CD4-positive, alpha-beta T cell treated with Interleukin-15 for 1 hour (primary cell): ENCODE results near the gene FHIT.
"Not testable (repeated sequence)": the region's sequence is repeated elsewhere in the genome, so short reads cannot be mapped to it uniquely, and the experiment has no call there.

ENCODE experiments used
- DNase-seq: peaks from one replicate; pipeline ENCODE4 v3.0.0-alpha.2; 2020

Gene FHIT

GRCh38 chr3:61051666-61052065 is 199.6 kb downstream of the FHIT start:
- DNase-seq = no peak

- not testable (repeated sequence) for DNase-seq
Observed at GRCh38 chr3:61045169-61045568, 206.1 kb downstream of the FHIT start.

GRCh38 chr3:61043156-61043555 is 208.1 kb downstream of the FHIT start:
- no peak for DNase-seq

GRCh38 chr3:61040618-61041017 is 210.6 kb downstream of the FHIT start:
- DNase-seq = no peak

GRCh38 chr3:61035573-61035972 is 215.7 kb downstream of the FHIT start:
- DNase-seq = no peak

- DNase-seq = no peak
Observed at GRCh38 chr3:61032991-61033390, 218.3 kb downstream of the FHIT start.

- no peak for DNase-seq
Observed at GRCh38 chr3:61031503-61031902, 219.7 kb downstream of the FHIT start.

GRCh38 chr3:61030469-61031035 is 220.7 kb downstream of the FHIT start:
- no peak for DNase-seq

GRCh38 chr3:61029194-61029593 is 222.1 kb downstream of the FHIT start:
- DNase-seq = no peak

- DNase-seq = no peak
Observed at GRCh38 chr3:61018807-61019206, 232.4 kb downstream of the FHIT start.

GRCh38 chr3:61017028-61017427 is 234.2 kb downstream of the FHIT start:
- not testable (repeated sequence) for DNase-seq

- no peak for DNase-seq
Observed at GRCh38 chr3:61015859-61016258, 235.4 kb downstream of the FHIT start.

GRCh38 chr3:61015408-61015807 is 235.8 kb downstream of the FHIT start:
- DNase-seq = no peak

GRCh38 chr3:61008998-61009380 is 242.3 kb downstream of the FHIT start:
- peak; percentile 39 for DNase-seq

GRCh38 chr3:61008153-61008997 is 242.9 kb downstream of the FHIT start:
- DNase-seq = no peak

GRCh38 chr3:61005591-61005990 is 245.7 kb downstream of the FHIT start:
- no peak for DNase-seq

GRCh38 chr3:60998858-60999257 is 252.4 kb downstream of the FHIT start:
- DNase-seq = no peak

GRCh38 chr3:60992395-60992794 is 258.9 kb downstream of the FHIT start:
- peak; percentile 26 for DNase-seq

- no peak for DNase-seq
Observed at GRCh38 chr3:60990442-60990730, 260.9 kb downstream of the FHIT start.

GRCh38 chr3:60989626-60990441 is 261.4 kb downstream of the FHIT start:
- no peak for DNase-seq

- not testable (repeated sequence) for DNase-seq
Observed at GRCh38 chr3:60987191-60987590, 264.1 kb downstream of the FHIT start.

GRCh38 chr3:60986552-60986951 is 264.7 kb downstream of the FHIT start:
- no peak for DNase-seq

- DNase-seq = no peak
Observed at GRCh38 chr3:60983906-60984305, 267.3 kb downstream of the FHIT start.

GRCh38 chr3:60980342-60980692 is 270.9 kb downstream of the FHIT start:
- no peak for DNase-seq
